Loucy (cell line): ENCODE results near the gene FRAS1.

Experiments
- CTCF ChIP-seq: fragments of 200-600 bp; sonication (generic); conservative IDR thresholded peaks from 2 replicates; pipeline ENCODE4 v1.5.1; 2014; ENCODE audit warnings: mild to moderate bottlenecking, antibody characterized with exemption, low read length
- EZH2phosphoT487 ChIP-seq: fragments of 200-600 bp; IDR thresholded peaks from 2 replicates; pipeline ENCODE4 v1.6.1; 2018; ENCODE audit warnings: antibody characterized with exemption, mild to moderate bottlenecking, moderate library complexity, borderline replicate concordance

GRCh38 chr4:78527555-78527954 is 470.4 kb downstream of the FRAS1 start:
- no peak for TF ChIP-seq EZH2phosphoT487
- no peak for TF ChIP-seq CTCF
